Adrenal gland (tissue), 12 donors: Measurements from ENCODE around the gene ARF5. TPM values are rescaled to one million over a fixed set of nuclear protein-coding genes. Genes with fewer than 3 reads are reported as not detected.

Experiments
- DNase-seq, 7 donors: peaks; one replicate each; pipeline ENCODE4 v3.0.0-alpha.2; 2019 to 2020
- H3K27ac ChIP-seq, 5 donors: fragments of 200-600 bp; sonication (generic) in 4 of 5; 1 replicate in 3 of 5; 2 replicates in 2 of 5; pipeline versions ENCODE4 v1.5.1 to v1.8.0; 2016 to 2020; ENCODE audit warnings: mild to moderate bottlenecking in 1 of 5
- H3K27me3 ChIP-seq: fragments of 200-600 bp; 2 replicates; pipeline ENCODE4 v1.8.0; 2021
- H3K36me3 ChIP-seq, 2 donors: fragments of 200-600 bp; replicated peaks in 1 of 2; 1 replicate in 1 of 2; 2 replicates in 1 of 2; pipeline versions ENCODE4 v1.5.1 to v1.8.0; 2018 to 2022
- H3K4me1 ChIP-seq, 2 donors: fragments of 200-600 bp; replicated peaks in 1 of 2; 1 replicate in 1 of 2; 2 replicates in 1 of 2; pipeline versions ENCODE4 v1.5.1 to v1.8.0; 2018 to 2021
- H3K4me3 ChIP-seq, 4 donors: fragments of 200-600 bp; sonication (generic) in 3 of 4; one replicate each; pipeline ENCODE4 v1.5.1; 2016 to 2018
- H3K9me3 ChIP-seq, 3 donors: fragments of 200-600 bp; sonication (generic) in 1 of 3; replicated peaks in 1 of 3; 1 replicate in 2 of 3; 2 replicates in 1 of 3; pipeline versions ENCODE4 v1.5.1 to v1.8.0; 2016 to 2021
- POLR2A ChIP-seq, 2 donors: fragments of 450-650 bp; IDR thresholded peaks; one replicate each; pipeline ENCODE4 v1.6.1; 2017; ENCODE audit warnings: antibody characterized with exemption in 2 of 2, mild to moderate bottlenecking in 2 of 2, moderate library complexity in 1 of 2
- WGBS, 4 donors: extraction: QIAGEN DNeasy Blood & Tissue Kit in 2 of 4; methylation state at CpG; one replicate each; pipeline versions ENCODE4 v1.1.5 to v1.1.7; 2013 to 2017; 5-methylcytosine and 5-hydroxymethylcytosine counted together
- intact Hi-C, 2 donors: fragments of 100-400 bp; cut with DNase I; formaldehyde crosslinking; loops; one replicate each; pipeline versions ENCODE4 v1.14.1 to v1.15.0; 2022 to 2023
- polyA plus RNA-seq, 3 donors: library from polyadenylated mRNA; stranded (reverse); fragments of 200-250 nt in 2 of 3; fragments of 350-450 nt in 1 of 3; fragmentation: Illumina TruSeq in 1 of 3; extraction: RNeasy Lipid Tissue Mini Kit (QIAGEN cat#74804) in 1 of 3; gene quantifications; one replicate each; pipeline ENCODE4 v1.2.3, GENCODE V29; 2013 to 2014
- total RNA-seq, 9 donors: library from RNA; depleted of rRNA in 4 of 9; stranded (reverse); fragments of >200 nt in 4 of 9; fragments of 120-200 nt in 1 of 9; fragmentation: NEBNext Ultra II Directional in 1 of 9; extraction: Animal tissue kit (Norgen Biotek cat#: 25700) in 1 of 9; gene quantifications; one replicate each; pipeline versions ENCODE4 v1.1.0 to v1.2.4, GENCODE V29; 2013 to 2023
- TF ChIP-seq, protein P1 (sequence below), 6 experiments: fragments of 450-650 bp in 4 of 6; fragments of 200-600 bp in 2 of 6; sonication (generic) in 1 of 6; IDR thresholded peaks; 1 replicate in 5 of 6; 2 replicates in 1 of 6; pipeline versions ENCODE4 v1.5.1 to v1.8.0; 2016 to 2021; ENCODE audit warnings: antibody characterized with exemption in 6 of 6, mild to moderate bottlenecking in 2 of 6, moderate library complexity in 1 of 6
- donor health status: healthy with polysubstance abuse.
- donor health status: Bipolar disorder and iron deficiency.
- donor health status: DM: yes; HTN: yes; CAD: no.
- donor health status: DM: no; HTN: no; CAD: no.
- donor health status: DM: no; HTN: no; CAD: no.
- donor health status: DM: yes; HTN: yes; CAD: no.

ARF5 gene
- total and polyA plus RNA-seq, 12 donors: 88.7 to 259 (median 115) TPM

DNA sequence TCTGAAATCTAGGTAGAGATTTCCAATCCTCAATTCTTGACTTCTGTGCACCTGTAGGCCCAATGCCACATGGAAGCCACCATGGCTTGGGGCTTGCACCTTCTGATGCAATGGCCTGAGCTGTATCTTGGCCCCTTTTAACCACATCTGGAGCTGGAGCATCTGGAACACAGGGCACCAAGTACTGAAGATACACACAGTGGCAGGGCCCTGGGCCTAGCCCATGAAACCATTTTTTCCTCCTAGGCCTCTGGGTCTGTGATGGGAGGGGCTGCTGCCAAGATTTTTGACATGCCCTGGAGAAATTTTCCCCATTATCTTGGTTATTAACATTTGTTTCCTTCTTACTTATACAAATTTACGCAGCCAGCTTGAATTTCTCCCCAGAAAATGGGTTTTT is 41.9 kb upstream of the ARF5 start:
- intact Hi-C loops: no loop called here
- DNase-seq: no peak
- TF ChIP-seq, protein P1, sequence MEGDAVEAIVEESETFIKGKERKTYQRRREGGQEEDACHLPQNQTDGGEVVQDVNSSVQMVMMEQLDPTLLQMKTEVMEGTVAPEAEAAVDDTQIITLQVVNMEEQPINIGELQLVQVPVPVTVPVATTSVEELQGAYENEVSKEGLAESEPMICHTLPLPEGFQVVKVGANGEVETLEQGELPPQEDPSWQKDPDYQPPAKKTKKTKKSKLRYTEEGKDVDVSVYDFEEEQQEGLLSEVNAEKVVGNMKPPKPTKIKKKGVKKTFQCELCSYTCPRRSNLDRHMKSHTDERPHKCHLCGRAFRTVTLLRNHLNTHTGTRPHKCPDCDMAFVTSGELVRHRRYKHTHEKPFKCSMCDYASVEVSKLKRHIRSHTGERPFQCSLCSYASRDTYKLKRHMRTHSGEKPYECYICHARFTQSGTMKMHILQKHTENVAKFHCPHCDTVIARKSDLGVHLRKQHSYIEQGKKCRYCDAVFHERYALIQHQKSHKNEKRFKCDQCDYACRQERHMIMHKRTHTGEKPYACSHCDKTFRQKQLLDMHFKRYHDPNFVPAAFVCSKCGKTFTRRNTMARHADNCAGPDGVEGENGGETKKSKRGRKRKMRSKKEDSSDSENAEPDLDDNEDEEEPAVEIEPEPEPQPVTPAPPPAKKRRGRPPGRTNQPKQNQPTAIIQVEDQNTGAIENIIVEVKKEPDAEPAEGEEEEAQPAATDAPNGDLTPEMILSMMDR (IDR thresholded peaks at IDR 0.05): no peak
- no peak for TF ChIP-seq POLR2A (IDR thresholded peaks at IDR 0.05)
- H3K4me1 ChIP-seq: no peaks in the 10 kb centered on the region
- H3K4me3 ChIP-seq: no peak overlapping the region
- H3K27me3 ChIP-seq: no peaks in the 10 kb centered on the region
- WGBS, 4 donors: 76 to 88% (median 85%) methylated on average over 1 of the region's 1 CpG
- H3K36me3 ChIP-seq: no peaks in the 10 kb centered on the region
- no peaks in the 10 kb centered on the region for H3K9me3 ChIP-seq
- no peak overlapping the region for H3K27ac ChIP-seq

DNA sequence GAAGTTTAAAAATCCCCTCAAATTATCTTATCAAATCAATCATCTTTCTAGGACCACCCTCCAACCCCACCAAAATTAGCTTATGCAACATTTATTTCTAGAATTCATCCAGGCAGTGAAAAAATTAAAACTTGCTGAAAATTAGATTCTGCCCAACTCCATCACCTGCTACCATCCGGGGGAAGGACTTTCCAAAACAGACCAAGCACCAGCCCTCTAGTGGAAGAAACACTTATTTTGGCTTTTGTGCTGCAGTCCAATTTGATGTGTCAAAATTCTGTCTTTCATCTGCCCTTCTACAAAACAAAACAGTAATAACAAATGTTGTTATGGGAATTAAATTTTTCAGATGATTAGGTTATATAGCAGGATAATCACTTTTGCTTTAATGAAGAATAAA is 38.0 kb upstream of the ARF5 start:
- Histone ChIP-seq H3K4me1 (no peaks in the 10 kb centered on the region), H3K27ac (no peak overlapping the region), H3K36me3 (no peaks in the 10 kb centered on the region), H3K27me3 (no peaks in the 10 kb centered on the region), H3K9me3 (no peaks in the 10 kb centered on the region), H3K4me3 (no peak overlapping the region)
- no peak for DNase-seq
- no peak for TF ChIP-seq POLR2A (IDR thresholded peaks at IDR 0.05)
- TF ChIP-seq, protein P1 (IDR thresholded peaks at IDR 0.05): no peak
- intact Hi-C loops: no loop called here
- 26 to 67% (median 49%) methylated on average over 1 of the region's 1 CpG for WGBS, 4 donors

DNA sequence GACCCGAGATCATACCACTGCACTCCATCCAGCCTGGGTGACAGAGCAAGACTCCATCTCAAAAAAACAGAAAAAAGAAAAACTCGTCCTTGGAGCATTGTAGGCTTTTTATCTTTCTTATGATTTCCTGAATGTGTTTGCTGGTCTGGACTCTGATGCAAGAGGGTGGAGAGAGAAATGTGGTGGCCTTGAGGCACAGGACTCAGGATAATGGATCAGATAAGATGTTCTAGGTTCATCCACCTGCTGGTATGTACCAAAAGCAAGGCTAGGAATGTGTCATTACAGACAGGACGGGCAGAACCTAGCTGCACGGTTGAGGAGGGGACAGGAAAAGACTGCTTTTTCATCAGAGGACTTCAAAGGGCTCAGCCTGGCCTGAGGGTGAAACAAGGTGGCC is 36.3 kb upstream of the ARF5 start:
- 48 to 67% (median 58%) methylated on average over 4 of the region's 4 CpGs for WGBS, 4 donors
- TF ChIP-seq, protein P1 (IDR thresholded peaks at IDR 0.05): no peak
- no peak for TF ChIP-seq POLR2A (IDR thresholded peaks at IDR 0.05)
- Histone ChIP-seq H3K4me1 (no peaks in the 10 kb centered on the region), H3K27ac (no peak overlapping the region), H3K36me3 (no peaks in the 10 kb centered on the region), H3K27me3 (no peaks in the 10 kb centered on the region), H3K9me3 (no peaks in the 10 kb centered on the region), H3K4me3 (no peak overlapping the region)
- intact Hi-C loops: no loop called here
- DNase-seq: peak in 1 of 7 donors; percentile 19

DNA sequence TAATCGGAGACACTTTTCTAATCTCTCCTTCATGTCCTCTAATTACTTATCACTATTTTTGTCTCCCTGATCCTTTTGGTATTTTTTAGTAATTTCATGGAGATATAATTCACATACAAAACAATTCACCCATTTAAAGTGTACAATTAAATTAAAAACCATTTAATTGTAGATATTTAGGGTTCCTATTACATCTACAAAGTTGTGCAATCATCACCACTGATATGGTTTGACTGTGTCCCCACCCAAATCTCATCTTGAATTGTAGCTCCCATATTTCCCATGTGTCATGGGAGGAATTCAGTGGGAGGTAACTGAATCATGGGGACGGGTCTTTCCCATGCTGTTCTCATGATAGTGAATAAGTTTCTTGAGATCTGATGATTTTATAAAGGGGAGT is 31.8 kb upstream of the ARF5 start:
- Histone ChIP-seq H3K4me1 (no peaks in the 10 kb centered on the region), H3K27ac (no peak overlapping the region), H3K36me3 (no peaks in the 10 kb centered on the region), H3K9me3 (no peaks in the 10 kb centered on the region), H3K27me3 (no peaks in the 10 kb centered on the region), H3K4me3 (no peak overlapping the region)
- 67 to 87% (median 81%) methylated on average over 2 of the region's 2 CpGs for WGBS, 4 donors
- intact Hi-C loops: no loop called here
- DNase-seq: no peak
- TF ChIP-seq POLR2A (IDR thresholded peaks at IDR 0.05): no peak

DNA sequence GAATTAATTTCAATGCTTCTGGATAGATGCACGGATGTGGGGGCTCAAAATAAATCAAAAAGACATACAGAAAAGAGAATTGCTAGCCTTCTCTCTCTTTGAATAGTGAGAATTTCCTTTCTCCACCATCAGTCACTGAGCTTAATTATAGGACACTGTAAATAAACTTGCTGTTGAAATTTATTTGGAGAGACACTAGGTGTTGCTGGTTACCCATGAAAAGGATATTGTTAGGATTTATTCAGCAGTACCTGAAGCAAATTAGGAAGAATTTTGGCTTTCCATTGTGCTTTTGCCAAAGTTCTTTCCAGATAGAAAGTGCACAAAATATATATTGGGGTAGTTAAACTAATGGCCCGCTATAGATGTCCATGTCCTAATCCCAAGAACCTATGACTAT is 30.4 kb upstream of the ARF5 start:
- no peak for DNase-seq

More for the DNA sequence above, 30.4 kb upstream of the ARF5 start:
- H3K36me3 ChIP-seq: no peaks in the 10 kb centered on the region
- TF ChIP-seq, protein P1 (IDR thresholded peaks at IDR 0.05): peak in 5 of 6 experiments; percentile 9 to 30 (median 23)
- no peak for TF ChIP-seq POLR2A (IDR thresholded peaks at IDR 0.05)
- H3K4me1 ChIP-seq: no peaks in the 10 kb centered on the region
- H3K27ac ChIP-seq: no peak overlapping the region
- no peaks in the 10 kb centered on the region for H3K27me3 ChIP-seq
- no peak overlapping the region for H3K4me3 ChIP-seq
- intact Hi-C loops: no loop called here
- no peaks in the 10 kb centered on the region for H3K9me3 ChIP-seq
- 50 to 69% (median 66%) methylated on average over 2 of the region's 2 CpGs for WGBS, 4 donors
